Neural progenitor cell (in vitro differentiated cells): ENCODE data around the gene NDUFAF5.

ENCODE experiments used
- EZH2 ChIP-seq: fragments of 200-600 bp; sonication (generic); IDR thresholded peaks from 2 replicates; pipeline ENCODE4 v1.6.1; 2017; ENCODE audit warnings: antibody characterized with exemption, mild to moderate bottlenecking, moderate library complexity
- EZH2phosphoT487 ChIP-seq: fragments of 200-600 bp; sonication (generic); IDR thresholded peaks from 2 replicates; pipeline ENCODE4 v1.6.1; 2017; ENCODE audit warnings: antibody characterized with exemption
- TF ChIP-seq, protein P1 (sequence below): fragments of 200-600 bp; sonication (generic); IDR thresholded peaks from 2 replicates; pipeline ENCODE4 v1.5.1; 2017; ENCODE audit warnings: antibody characterized with exemption, mild to moderate bottlenecking

DNA sequence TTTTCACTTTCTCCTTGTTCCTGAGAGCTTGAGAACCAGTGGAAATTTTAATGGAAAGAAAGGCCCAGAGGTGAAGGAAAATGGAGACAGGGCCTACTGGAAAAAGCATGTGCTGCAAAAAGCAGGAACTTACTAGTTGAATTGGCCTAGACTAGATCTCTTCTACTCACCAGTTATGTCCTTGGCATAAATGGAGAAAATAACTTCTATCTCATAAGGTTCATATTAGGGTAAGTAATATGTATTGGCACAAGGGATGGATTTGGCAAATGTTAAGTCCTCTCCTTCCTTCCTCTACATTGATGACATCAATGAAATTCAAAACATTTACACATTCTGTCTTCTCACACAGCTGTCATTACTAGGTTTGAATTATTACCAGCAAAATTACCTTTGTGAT, 74.0 kb downstream of the NDUFAF5 start:
- TF ChIP-seq, protein P1, sequence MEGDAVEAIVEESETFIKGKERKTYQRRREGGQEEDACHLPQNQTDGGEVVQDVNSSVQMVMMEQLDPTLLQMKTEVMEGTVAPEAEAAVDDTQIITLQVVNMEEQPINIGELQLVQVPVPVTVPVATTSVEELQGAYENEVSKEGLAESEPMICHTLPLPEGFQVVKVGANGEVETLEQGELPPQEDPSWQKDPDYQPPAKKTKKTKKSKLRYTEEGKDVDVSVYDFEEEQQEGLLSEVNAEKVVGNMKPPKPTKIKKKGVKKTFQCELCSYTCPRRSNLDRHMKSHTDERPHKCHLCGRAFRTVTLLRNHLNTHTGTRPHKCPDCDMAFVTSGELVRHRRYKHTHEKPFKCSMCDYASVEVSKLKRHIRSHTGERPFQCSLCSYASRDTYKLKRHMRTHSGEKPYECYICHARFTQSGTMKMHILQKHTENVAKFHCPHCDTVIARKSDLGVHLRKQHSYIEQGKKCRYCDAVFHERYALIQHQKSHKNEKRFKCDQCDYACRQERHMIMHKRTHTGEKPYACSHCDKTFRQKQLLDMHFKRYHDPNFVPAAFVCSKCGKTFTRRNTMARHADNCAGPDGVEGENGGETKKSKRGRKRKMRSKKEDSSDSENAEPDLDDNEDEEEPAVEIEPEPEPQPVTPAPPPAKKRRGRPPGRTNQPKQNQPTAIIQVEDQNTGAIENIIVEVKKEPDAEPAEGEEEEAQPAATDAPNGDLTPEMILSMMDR, result no peak
- TF ChIP-seq EZH2phosphoT487 (no peak), EZH2 (no peak)
